Thyroid gland (tissue), 4 donors: Measurements from ENCODE around the gene CLDN1.

Experiments
- POLR2A ChIP-seq, 2 donors: fragments of 450-650 bp; IDR thresholded peaks; one replicate each; pipeline ENCODE4 v1.6.1; 2017; ENCODE audit warnings: antibody characterized with exemption in 2 of 2, mild to moderate bottlenecking in 2 of 2, moderate library complexity in 1 of 2
- TF ChIP-seq, protein P1 (sequence below), 6 experiments: fragments of 200-600 bp in 3 of 6; fragments of 450-650 bp in 3 of 6; sonication (generic) in 3 of 6; IDR thresholded peaks; one replicate each; pipeline ENCODE4 v1.5.1; 2016 to 2019; ENCODE audit warnings: antibody characterized with exemption in 6 of 6, mild to moderate bottlenecking in 2 of 6, inconsistent platforms in 1 of 6, moderate library complexity in 1 of 6

DNA sequence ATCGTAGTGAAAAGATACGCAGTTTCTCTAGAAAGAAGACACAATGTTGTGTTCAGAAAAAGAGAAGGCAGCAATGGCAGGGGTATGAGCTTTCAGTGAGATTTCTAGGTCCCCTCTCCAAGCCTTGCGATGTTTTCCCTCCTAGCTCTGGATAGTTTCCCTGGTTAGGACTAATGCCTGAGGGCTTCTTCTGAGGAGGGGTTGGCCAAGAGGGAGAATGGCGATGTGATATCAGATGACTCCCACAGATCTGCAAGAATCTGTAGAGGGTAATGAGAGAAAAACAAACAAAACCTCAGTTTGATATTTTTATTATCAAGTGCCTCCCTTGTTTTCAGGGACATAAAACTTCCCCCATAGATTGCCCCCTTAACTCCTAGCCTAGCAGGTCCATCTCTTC lies 4.1 kb upstream of the CLDN1 start:
- TF ChIP-seq, protein P1, sequence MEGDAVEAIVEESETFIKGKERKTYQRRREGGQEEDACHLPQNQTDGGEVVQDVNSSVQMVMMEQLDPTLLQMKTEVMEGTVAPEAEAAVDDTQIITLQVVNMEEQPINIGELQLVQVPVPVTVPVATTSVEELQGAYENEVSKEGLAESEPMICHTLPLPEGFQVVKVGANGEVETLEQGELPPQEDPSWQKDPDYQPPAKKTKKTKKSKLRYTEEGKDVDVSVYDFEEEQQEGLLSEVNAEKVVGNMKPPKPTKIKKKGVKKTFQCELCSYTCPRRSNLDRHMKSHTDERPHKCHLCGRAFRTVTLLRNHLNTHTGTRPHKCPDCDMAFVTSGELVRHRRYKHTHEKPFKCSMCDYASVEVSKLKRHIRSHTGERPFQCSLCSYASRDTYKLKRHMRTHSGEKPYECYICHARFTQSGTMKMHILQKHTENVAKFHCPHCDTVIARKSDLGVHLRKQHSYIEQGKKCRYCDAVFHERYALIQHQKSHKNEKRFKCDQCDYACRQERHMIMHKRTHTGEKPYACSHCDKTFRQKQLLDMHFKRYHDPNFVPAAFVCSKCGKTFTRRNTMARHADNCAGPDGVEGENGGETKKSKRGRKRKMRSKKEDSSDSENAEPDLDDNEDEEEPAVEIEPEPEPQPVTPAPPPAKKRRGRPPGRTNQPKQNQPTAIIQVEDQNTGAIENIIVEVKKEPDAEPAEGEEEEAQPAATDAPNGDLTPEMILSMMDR (IDR thresholded peaks at IDR 0.05): no peak
- TF ChIP-seq POLR2A (IDR thresholded peaks at IDR 0.05): no peak
